Transverse colon (tissue), 4 donors: ENCODE measurements around the gene CBX7. TPM values are rescaled to one million over a fixed set of nuclear protein-coding genes. Genes with fewer than 3 reads are reported as not detected.

Experiments used
- DNase-seq: peaks from one replicate; pipeline ENCODE4 v3.0.0-alpha.2; 2019
- H3K27ac ChIP-seq, 4 donors: fragments of 200-600 bp; sonication (generic); 2 replicates each; pipeline ENCODE4 v1.5.1; 2016 to 2018; ENCODE audit warnings: inconsistent platforms in 4 of 4
- H3K27me3 ChIP-seq: fragments of 200-600 bp; sonication (generic); 2 replicates; pipeline ENCODE4 v1.5.1; 2017; ENCODE audit warnings: inconsistent platforms
- H3K36me3 ChIP-seq, 4 donors: fragments of 200-600 bp; sonication (generic); 2 replicates each; pipeline ENCODE4 v1.5.1; 2017 to 2019; ENCODE audit warnings: inconsistent platforms in 4 of 4
- H3K4me1 ChIP-seq, 4 donors: fragments of 200-600 bp; sonication (generic); 2 replicates each; pipeline ENCODE4 v1.5.1; 2017 to 2020; ENCODE audit warnings: inconsistent platforms in 4 of 4
- H3K4me3 ChIP-seq, 4 donors: fragments of 200-600 bp; sonication (generic); 1 replicate in 1 of 4; 2 replicates in 3 of 4; pipeline versions ENCODE4 v1.5.1 to v1.6.1; 2017 to 2019; ENCODE audit warnings: inconsistent platforms in 4 of 4
- H3K9me3 ChIP-seq, 2 donors: fragments of 200-600 bp; sonication (generic); 2 replicates each; pipeline ENCODE4 v1.5.1; 2017 to 2019; ENCODE audit warnings: inconsistent platforms in 2 of 2
- CTCF ChIP-seq, 5 experiments: fragments of 200-600 bp in 3 of 5; fragments of 450-650 bp in 2 of 5; sonication (generic) in 3 of 5; IDR thresholded peaks; 1 replicate in 2 of 5; 2 replicates in 3 of 5; pipeline ENCODE4 v1.5.1; 2016 to 2017; ENCODE audit warnings: antibody characterized with exemption in 5 of 5, inconsistent platforms in 3 of 5, mild to moderate bottlenecking in 2 of 5, moderate library complexity in 1 of 5
- EP300 ChIP-seq: sonication (generic); formaldehyde crosslinking; IDR thresholded peaks from one replicate; pipeline ENCODE4 v1.6.1; 2017; ENCODE audit warnings: antibody characterized with exemption, low read depth
- POLR2A ChIP-seq: fragments of 450-650 bp; IDR thresholded peaks from one replicate; pipeline ENCODE4 v1.6.1; 2016; ENCODE audit warnings: antibody characterized with exemption, mild to moderate bottlenecking, moderate library complexity
- POLR2AphosphoS5 ChIP-seq, 3 donors: sonication (generic); formaldehyde crosslinking; IDR thresholded peaks; one replicate each; pipeline ENCODE4 v1.6.1; 2016; ENCODE audit warnings: antibody characterized with exemption in 3 of 3
- WGBS, 2 donors: methylation state at CpG; one replicate each; pipeline ENCODE4 v1.1.5; 2018; ENCODE audit warnings: low coverage in 1 of 2; 5-methylcytosine and 5-hydroxymethylcytosine counted together
- in situ Hi-C, 4 donors: fragments of 200-750 bp; cut with MboI; loops; one replicate each; pipeline versions ENCODE4 v1.15.0 to v1.15.1; 2017; ENCODE audit warnings: low sequenced_read_pairs in 3 of 4, low pct_ligation_motif_present in 1 of 4, low pct_unique_long_range_greater_than_20kb in 1 of 4
- intact Hi-C: fragments of 100-400 bp; cut with DNase I; formaldehyde crosslinking; loops from one replicate; pipeline ENCODE4 v1.15.1; 2023; ENCODE audit warnings: low total_unique reads
- total RNA-seq, 4 donors: library from RNA; depleted of rRNA; stranded (reverse); fragments of >200 nt; gene quantifications; one replicate each; pipeline ENCODE4 v1.1.0, GENCODE V29; 2016

CBX7 gene
- total RNA-seq, 4 donors from 2014 or later = 15.3 to 129 (median 58.4) TPM

- Histone ChIP-seq H3K4me3 (no peak overlapping the region), H3K4me1 (peaks cover 0 to 7% (median 0%) of the 10 kb centered on the region in 4 donors), H3K36me3 (no peaks in the 10 kb centered on the region), H3K27me3 (no peaks in the 10 kb centered on the region), H3K27ac (no peak overlapping the region), H3K9me3 (peaks cover 0 to 2% of the 10 kb centered on the region in 2 donors)
- in situ Hi-C loops = no loop called here
- no peak for DNase-seq
- intact Hi-C loops = no loop called here
- no peak for TF ChIP-seq CTCF (IDR thresholded peaks at IDR 0.05)
- TF ChIP-seq POLR2A = no peak
- no peak for TF ChIP-seq EP300
- no peak for TF ChIP-seq POLR2AphosphoS5 (IDR thresholded peaks at IDR 0.05)
- WGBS, 2 donors = 73 to 77% methylated on average over 3 to 5 of the region's 5 CpGs
Observed at GRCh38 chr22:39181778-39182177, 29.3 kb upstream of the CBX7 start.

GRCh38 chr22:39181356-39181755 is 28.9 kb upstream of the CBX7 start:
- H3K9me3 ChIP-seq = peaks cover 0 to under 1% of the 10 kb centered on the region in 2 donors
- intact Hi-C loops (no loop called here), in situ Hi-C loops (no loop called here)
- no peak for TF ChIP-seq POLR2A
- no peak for TF ChIP-seq POLR2AphosphoS5 (IDR thresholded peaks at IDR 0.05)
- no peak for TF ChIP-seq EP300
- TF ChIP-seq CTCF (IDR thresholded peaks at IDR 0.05) = no peak
- DNase-seq = no peak
- H3K27me3 ChIP-seq = peaks cover under 1% of the 10 kb centered on the region
- H3K4me1 ChIP-seq = peaks cover 0 to 9% (median 1%) of the 10 kb centered on the region in 4 donors
- no peaks in the 10 kb centered on the region for H3K36me3 ChIP-seq
- H3K27ac ChIP-seq = no peak overlapping the region
- H3K4me3 ChIP-seq = no peak overlapping the region
- WGBS, 2 donors = 96 to 100% methylated on average over 5 to 8 of the region's 8 CpGs

GRCh38 chr22:39179841-39180335 is 27.4 kb upstream of the CBX7 start:
- DNase-seq = no peak
- WGBS, 2 donors = 60 to 64% methylated on average over 1 to 21 of the region's 21 CpGs
- Histone ChIP-seq H3K27me3 (peaks cover 6% of the 10 kb centered on the region), H3K9me3 (no peaks in the 10 kb centered on the region), H3K4me3 (no peak overlapping the region), H3K36me3 (no peaks in the 10 kb centered on the region), H3K4me1 (peaks cover 11 to 21% (median 15%) of the 10 kb centered on the region in 4 donors), H3K27ac (peak overlapping the region in 2 of 4 donors; percentile 58 to 77)
- TF ChIP-seq POLR2A = no peak
- no peak for TF ChIP-seq POLR2AphosphoS5 (IDR thresholded peaks at IDR 0.05)
- TF ChIP-seq CTCF (IDR thresholded peaks at IDR 0.05) = no peak
- no peak for TF ChIP-seq EP300
- in situ Hi-C loops (loop anchor here in 3 of 4 donors (5.0 to 10.0 kb wide), 3 partner anchors 125 to 135 kb away; partner anchors contain the start of gene RPL3 (in 1 of the 3)), intact Hi-C loops (loop anchor here (10.0 kb wide), 1 partner anchor 345 kb away; the partner anchor contains the start of gene ATF4)

GRCh38 chr22:39179401-39179827 is 26.9 kb upstream of the CBX7 start:
- H3K4me3 ChIP-seq = no peak overlapping the region
- peak overlapping the region in 2 of 4 donors; percentile 58 to 77 for H3K27ac ChIP-seq
- 60 to 85% methylated on average over 2 to 6 of the region's 6 CpGs for WGBS, 2 donors
- peaks cover 6% of the 10 kb centered on the region for H3K27me3 ChIP-seq
- no peak for TF ChIP-seq POLR2A
- no peak for TF ChIP-seq CTCF (IDR thresholded peaks at IDR 0.05)
- TF ChIP-seq EP300 = no peak
- no peak for TF ChIP-seq POLR2AphosphoS5 (IDR thresholded peaks at IDR 0.05)
- no peaks in the 10 kb centered on the region for H3K36me3 ChIP-seq
- H3K4me1 ChIP-seq = peaks cover 16 to 26% (median 20%) of the 10 kb centered on the region in 4 donors
- in situ Hi-C loops = loop anchor here in 3 of 4 donors (5.0 to 10.0 kb wide), 3 partner anchors 125 to 135 kb away; partner anchors contain the start of gene RPL3 (in 1 of the 3)
- H3K9me3 ChIP-seq = no peaks in the 10 kb centered on the region
- intact Hi-C loops = loop anchor here (10.0 kb wide), 1 partner anchor 345 kb away; the partner anchor contains the start of gene ATF4
- no peak for DNase-seq
